Endothelial cell of umbilical vein (primary cell): ENCODE measurements around the gene ARRB1. TPM values are rescaled to one million over a fixed set of nuclear protein-coding genes. Genes with fewer than 3 reads are reported as not detected.

ENCODE experiments used
- BruUV-seq: library from RNA; stranded (reverse); fragments of 400-500 nt; replicated peaks from 2 replicates; lab custom pipeline; 2021; lab: Mats Ljungman, UMichigan
- CTCF ChIA-PET: fragments of 300-600, 350-600 bp; sonication (Branson Sonifier 250); formaldehyde crosslinking; loops from one replicate; lab custom pipeline; 2021; ENCODE audit warnings: antibody characterized with exemption, inconsistent platforms; lab: Charles Lee
- POLR2A ChIA-PET: fragments of 300-600, 350-600 bp; sonication (Branson Sonifier 250); formaldehyde crosslinking; loops from one replicate; lab custom pipeline; 2021; ENCODE audit warnings: antibody characterized with exemption, inconsistent platforms; lab: Charles Lee
- DNase-seq: peaks from one replicate; pipeline ENCODE4 v3.0.0-alpha.2; 2011; ENCODE audit warnings: low read depth, low spot score
- FAIRE-seq: peaks from 2 replicates; lab custom pipeline; 2011; peaks lifted over from hg19 to GRCh38; lab: Jason Lieb, UNC
- H2AFZ ChIP-seq: 2 replicates; pipeline ENCODE4 v1.6.0; 2012; ENCODE audit warnings: low read depth, low read length, control low read depth, inconsistent platforms
- H3K27ac ChIP-seq: 2 replicates; pipeline ENCODE4 v1.5.1; 2011; ENCODE audit warnings: low read depth, mild to moderate bottlenecking, control low read depth, low read length, moderate library complexity; ENCODE audit not compliant: insufficient read depth
- H3K27me3 ChIP-seq, 2 experiments: 2 replicates each; pipeline versions ENCODE4 v1.6.0 to v1.6.1; 2011; ENCODE audit warnings: low read length in 2 of 2, mixed read lengths in 1 of 2; ENCODE audit not compliant: control insufficient read depth in 2 of 2, insufficient read depth in 2 of 2
- H3K36me3 ChIP-seq, 2 experiments: 2 replicates in 1 of 2; 3 replicates in 1 of 2; pipeline ENCODE4 v1.5.1; 2011; ENCODE audit warnings: low read length in 2 of 2, mild to moderate bottlenecking in 1 of 2, moderate library complexity in 1 of 2; ENCODE audit not compliant: control insufficient read depth in 2 of 2, insufficient read depth in 2 of 2; ENCODE audit errors: extremely low read depth in 1 of 2
- H3K4me1 ChIP-seq: 3 replicates; pipeline ENCODE4 v1.5.1; 2011; ENCODE audit warnings: mild to moderate bottlenecking, low read length; ENCODE audit not compliant: control insufficient read depth, insufficient read depth; ENCODE audit errors: extremely low read depth
- H3K4me2 ChIP-seq: 2 replicates; pipeline ENCODE4 v1.6.1; 2011; ENCODE audit warnings: low read length, control low read depth, mixed read lengths; ENCODE audit not compliant: insufficient read depth
- H3K4me3 ChIP-seq, 3 experiments: fragments of 200-600 bp in 1 of 3; sonication (generic), shearing (Covaris generic) in 1 of 3; replicated peaks in 1 of 3; 2 replicates each; pipeline ENCODE4 v1.5.1; 2011 to 2016; ENCODE audit warnings: control low read depth in 3 of 3, low read length in 3 of 3, mild to moderate bottlenecking in 2 of 3, inconsistent platforms in 1 of 3, low read depth in 1 of 3, moderate library complexity in 1 of 3; ENCODE audit not compliant: insufficient read depth in 1 of 3
- H3K79me2 ChIP-seq: 2 replicates; pipeline ENCODE4 v1.6.0; 2012; ENCODE audit warnings: low read length, inconsistent platforms; ENCODE audit not compliant: control insufficient read depth, insufficient read depth
- H3K9ac ChIP-seq: replicated peaks from 2 replicates; pipeline ENCODE3; 2011; ENCODE audit warnings: low read length, control low read depth; ENCODE audit not compliant: insufficient read depth; ENCODE audit errors: extremely low read depth
- H3K9me1 ChIP-seq: replicated peaks from 3 replicates; pipeline ENCODE4 v1.6.0; 2011; ENCODE audit warnings: mild to moderate bottlenecking, low read length; ENCODE audit not compliant: control insufficient read depth, insufficient read depth; ENCODE audit errors: extremely low read depth
- H3K9me3 ChIP-seq: replicated peaks from 2 replicates; pipeline ENCODE4 v1.5.1; 2012; ENCODE audit warnings: low read length, inconsistent platforms; ENCODE audit not compliant: control insufficient read depth, insufficient read depth
- H4K20me1 ChIP-seq: replicated peaks from 2 replicates; pipeline ENCODE3; 2011; ENCODE audit warnings: mild to moderate bottlenecking, low read length; ENCODE audit not compliant: control insufficient read depth, insufficient read depth; ENCODE audit errors: extremely low read depth
- CTCF ChIP-seq, 2 donors: IDR thresholded peaks; 1 replicate in 1 of 2; 2 replicates in 1 of 2; pipeline ENCODE4 v1.5.1; 2011; ENCODE audit warnings: low read length in 2 of 2, mild to moderate bottlenecking in 2 of 2, moderate library complexity in 2 of 2, control low read depth in 1 of 2, inconsistent platforms in 1 of 2, low read depth in 1 of 2; ENCODE audit not compliant: insufficient read depth in 1 of 2; ENCODE audit errors: extremely low read depth in 1 of 2
- EZH2 ChIP-seq: IDR thresholded peaks from 2 replicates; pipeline ENCODE4 v1.6.1; 2012; ENCODE audit warnings: borderline replicate concordance, low read depth, mild to moderate bottlenecking, moderate library complexity, low read length, inconsistent platforms; ENCODE audit not compliant: severe bottlenecking
- FOS ChIP-seq: IDR thresholded peaks from 2 replicates; pipeline ENCODE4 v1.6.1; 2011; ENCODE audit warnings: mild to moderate bottlenecking, low read length, moderate library complexity, borderline replicate concordance; ENCODE audit not compliant: insufficient read depth
- GATA2 ChIP-seq: IDR thresholded peaks from 2 replicates; pipeline ENCODE4 v1.7.0; 2011; ENCODE audit warnings: low read depth, mild to moderate bottlenecking, moderate library complexity, mixed read lengths, low read length; ENCODE audit not compliant: insufficient read length, insufficient read depth
- JUN ChIP-seq: IDR thresholded peaks from 2 replicates; pipeline ENCODE4 v1.6.1; 2011; ENCODE audit warnings: borderline replicate concordance, low read depth; ENCODE audit not compliant: insufficient read length, insufficient read depth
- MAX ChIP-seq: IDR thresholded peaks from 2 replicates; pipeline ENCODE4 v1.6.1; 2011; ENCODE audit not compliant: insufficient read depth, insufficient read length
- MYC ChIP-seq: IDR thresholded peaks from one replicate; pipeline ENCODE4 v1.6.1; 2011; ENCODE audit warnings: mild to moderate bottlenecking, low read depth, low read length
- POLR2A ChIP-seq: IDR thresholded peaks from 2 replicates; pipeline ENCODE4 v1.6.1; 2012; ENCODE audit warnings: low read depth, mild to moderate bottlenecking, control low read depth, low read length
- POLR2AphosphoS5 ChIP-seq: IDR thresholded peaks from 2 replicates; pipeline ENCODE4 v1.6.1; 2012; ENCODE audit warnings: low read depth, mild to moderate bottlenecking, control low read depth, low read length, moderate library complexity; ENCODE audit not compliant: insufficient read depth
- dilution Hi-C: fragments of 300-500 bp; cut with MboI; formaldehyde crosslinking; loops from one replicate; pipeline ENCODE4 v1.15.0; 2019; ENCODE audit warnings: low sequenced_read_pairs; ENCODE audit not compliant: extremely low pct_ligation_motif_present
- intact Hi-C: fragments of 100-400 bp; cut with micrococcal nuclease; formaldehyde crosslinking; loops from one replicate; pipeline ENCODE4 v1.10.0; 2022
- polyA plus RNA-seq, 4 experiments: library from polyadenylated mRNA; depleted of rRNA in 3 of 4; stranded (reverse) in 3 of 4; unstranded in 1 of 4; fragments of >200 nt; gene quantifications; 2 replicates each; pipeline versions ENCODE4 v1.2.1 to v1.2.3, GENCODE V29; 2011 to 2012; ENCODE audit warnings: missing spikeins in 1 of 4
- total RNA-seq: library from RNA; stranded (reverse); gene quantifications from 2 replicates; pipeline ENCODE4 v1.2.3, GENCODE V29; 2021

ARRB1 gene
- total and polyA plus RNA-seq, 2 donors (not counting 3 experiments of a cell fraction or from before 2014, with no cell fraction given): 63.9 to 92.6 TPM

GRCh38 chr11:75301601-75302345 is 49.7 kb downstream of the ARRB1 start:
- Histone ChIP-seq H3K9me3 (no peaks in the 10 kb centered on the region), H3K9me1 (no peaks in the 10 kb centered on the region), H4K20me1 (no peaks in the 10 kb centered on the region), H3K27me3 (no peaks in the 10 kb centered on the region), H3K79me2 (peaks cover 3% of the 10 kb centered on the region), H3K27ac (no peak overlapping the region), H2AFZ (no peak overlapping the region), H3K9ac (no peak overlapping the region), H3K36me3 (peaks cover 0 to 2% of the 10 kb centered on the region in 2 experiments), H3K4me3 (no peak overlapping the region), H3K4me1 (peaks cover 19% of the 10 kb centered on the region), H3K4me2 (no peak overlapping the region)
- dilution Hi-C loops: no loop called here
- BruUV-seq: no TSS peak
- ChIA-PET POLR2A (no interaction called here), CTCF (interaction anchor here (0.8 to 1.7 kb wide), 2 partner anchors 12 to 29 kb away, joined by 3 to 4 read pairs; no protein-coding TSS in a partner anchor)
- intact Hi-C loops: no loop called here
- no peak for TF ChIP-seq MAX
- no peak for TF ChIP-seq POLR2A
- no peak for TF ChIP-seq FOS
- TF ChIP-seq EZH2: no peak
- no peak for TF ChIP-seq CTCF (IDR thresholded peaks at IDR 0.05; ENCODE audit: extremely low read depth in 1 of 2, insufficient read depth in 1 of 2, low read depth in 1 of 2, low read length in 2 of 2)
- no peak for TF ChIP-seq GATA2
- TF ChIP-seq MYC: no peak
- no peak for TF ChIP-seq POLR2AphosphoS5
- TF ChIP-seq JUN: no peak
- FAIRE-seq (no peak), DNase-seq (peak; percentile 46)
